ENCODE results near the gene LETM1. TPM values are rescaled to one million over a fixed set of nuclear protein-coding genes. Genes with fewer than 3 reads are reported as not detected.

Gene LETM1
- total RNA-seq, 1 experiment from 2014 or later: 67.3 TPM

DNA sequence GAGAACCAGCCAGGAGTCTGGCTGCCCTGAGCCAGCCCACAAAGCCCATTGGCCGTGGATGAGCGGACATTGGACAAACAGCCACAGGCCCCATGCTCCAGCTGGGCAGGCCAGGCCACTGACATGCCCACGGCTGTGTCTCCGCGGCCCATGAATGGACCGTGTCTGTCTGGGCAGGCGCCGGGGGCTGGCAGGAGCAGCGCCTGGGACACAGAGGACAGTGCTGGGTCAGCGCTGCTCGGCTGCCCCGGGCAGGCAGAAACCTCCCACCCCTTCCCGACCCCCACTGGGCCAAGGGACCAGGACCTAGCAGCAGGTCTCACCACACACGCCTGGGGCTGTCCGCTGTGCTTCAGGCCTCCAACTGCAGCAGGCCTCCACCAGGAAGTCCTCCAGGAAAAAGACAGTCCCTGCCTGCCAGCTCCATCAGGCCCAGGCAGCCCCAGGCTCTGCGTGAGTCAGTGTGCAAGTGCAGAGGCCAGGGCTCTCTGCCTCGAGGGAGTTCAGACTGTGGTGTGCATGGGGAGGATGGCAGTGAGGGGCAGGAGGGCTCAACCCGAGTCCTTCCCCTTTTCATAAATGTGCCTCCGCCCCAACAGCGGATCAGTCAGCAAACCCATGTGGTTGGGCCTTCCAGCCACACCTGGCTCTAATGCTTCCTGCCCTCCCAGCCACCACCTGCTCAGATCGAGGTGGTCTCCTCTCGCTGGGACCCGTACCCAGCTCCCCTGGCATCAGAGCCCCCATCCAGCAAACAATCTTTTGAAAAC lies 80.0 kb downstream of the LETM1 start:
- no peak overlapping the region for H3K9ac ChIP-seq (ENCODE audit: low read length)

More for the DNA sequence above, 80.0 kb downstream of the LETM1 start:
- Histone ChIP-seq H3K4me1 (ENCODE audit: control insufficient read depth in 1 of 2, insufficient read depth in 2 of 2, low read length in 2 of 2) (peaks cover 11 to 21% of the 10 kb centered on the region in 2 experiments; a peak in 3 of 4 replicates), H4K20me1 (ENCODE audit: insufficient read depth) (no peaks in the 10 kb centered on the region), H3K9me3 (ENCODE audit: control insufficient read depth in 1 of 2, insufficient read depth in 1 of 2, low read depth in 1 of 2, low read length in 2 of 2) (no peaks in the 10 kb centered on the region), H3K27me3 (ENCODE audit: insufficient read depth, low read length) (no peaks in the 10 kb centered on the region), H3K9me2 (ENCODE audit: insufficient read depth) (no peaks in the 10 kb centered on the region), H3K4me2 (ENCODE audit: low read length) (no peak overlapping the region), H3K79me2 (ENCODE audit: insufficient read depth, low read length) (no peaks in the 10 kb centered on the region), H2AFZ (ENCODE audit: low read depth, low read length, poor library complexity, severe bottlenecking) (no peak overlapping the region), H3K4me3 (replicated peaks in 1 of 2; ENCODE audit: low read depth in 1 of 2, low read length in 2 of 2) (no peak overlapping the region), H3K27ac (ENCODE audit: low read depth, low read length) (no peak overlapping the region), H3K36me3 (ENCODE audit: control insufficient read depth in 1 of 2, insufficient read depth in 2 of 2, low read length in 2 of 2) (no peaks in the 10 kb centered on the region)
- no peak for DNase-seq (ENCODE audit: low read depth, low spot score)
- intact Hi-C loops (cut with micrococcal nuclease): no loop called here
- POLR2A ChIA-PET: no interaction called here
- TF ChIP-seq EZH2 (IDR thresholded peaks at IDR 0.05) (no peak), POLR2A (IDR thresholded peaks at IDR 0.05; ENCODE audit: borderline replicate concordance, extremely low read depth, insufficient read depth, insufficient read length) (no peak), ZFX (IDR thresholded peaks at IDR 0.05) (no peak), SIN3A (IDR thresholded peaks at IDR 0.05; ENCODE audit: low read depth) (no peak), ZBTB33 (IDR thresholded peaks at IDR 0.05; ENCODE audit: extremely low read depth, insufficient replicate concordance, low read length) (no peak), JUND (IDR thresholded peaks at IDR 0.05) (no peak), FOSL1 (IDR thresholded peaks at IDR 0.05; ENCODE audit: low read depth) (no peak), TCF7L2 (IDR thresholded peaks at IDR 0.05; ENCODE audit: borderline replicate concordance, extremely low read depth, insufficient read depth, insufficient read length) (no peak)
- TF ChIP-seq, protein P1, sequence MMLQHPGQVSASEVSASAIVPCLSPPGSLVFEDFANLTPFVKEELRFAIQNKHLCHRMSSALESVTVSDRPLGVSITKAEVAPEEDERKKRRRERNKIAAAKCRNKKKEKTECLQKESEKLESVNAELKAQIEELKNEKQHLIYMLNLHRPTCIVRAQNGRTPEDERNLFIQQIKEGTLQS (IDR thresholded peaks at IDR 0.05): no peak
- RAD21 ChIA-PET (ENCODE audit: low non-redundant PET in 1 of 2, low total read pairs in 2 of 2, uncharacterized antibody in 2 of 2, unreplicated experiment in 2 of 2): no interaction called here
- BruUV-seq (replicated peaks): no TSS peak
- no peak for ATAC-seq
- CTCF ChIA-PET: no interaction called here
